ENCODE results near the gene RND2. TPM values are rescaled to one million over a fixed set of nuclear protein-coding genes. Genes with fewer than 3 reads are reported as not detected.

RND2 gene
- total and polyA plus RNA-seq, 2 of the 4 experiments (the other 2 are of a cell fraction) = 1.1 to 1.9 TPM

- Histone ChIP-seq H3K9ac (ENCODE audit: low read depth, low read length) (no peak overlapping the region), H2BK120ac (ENCODE audit: low read depth, low read length) (no peak overlapping the region), H4K5ac (ENCODE audit: low read depth, low read length) (no peak overlapping the region), H3K56ac (ENCODE audit: extremely low read depth, insufficient read depth, low read length) (no peak overlapping the region), H2BK20ac (ENCODE audit: low read depth, low read length) (no peak overlapping the region), H2AFZ (replicated peaks; ENCODE audit: low read length, poor library complexity) (no peak overlapping the region), H3K4me2 (ENCODE audit: low read depth, low read length) (no peak overlapping the region), H2BK5ac (ENCODE audit: low read depth, low read length, poor library complexity, severe bottlenecking) (no peak overlapping the region), H3K9me1 (ENCODE audit: insufficient read depth, low read length) (0 out of 2 replicates have a peak, but pooled peaks cover 3% of the 10 kb centered on the region), H3K4me3 (ENCODE audit: insufficient read depth, low read depth, low read length) (no peak overlapping the region), H3K23ac (ENCODE audit: low read depth, low read length) (no peak overlapping the region), H2AK5ac (ENCODE audit: low read depth, low read length) (no peak overlapping the region), H3K18ac (ENCODE audit: low read depth, low read length) (no peak overlapping the region), H4K20me1 (ENCODE audit: insufficient read depth, low read length) (no peaks in the 10 kb centered on the region), H3K9me3 (ENCODE audit: control insufficient read depth, insufficient read depth, low read length) (no peaks in the 10 kb centered on the region), H3K4ac (ENCODE audit: low read depth, low read length) (no peak overlapping the region), H3K14ac (replicated peaks; ENCODE audit: low read depth, low read length) (no peak overlapping the region), H4K8ac (ENCODE audit: low read depth in 2 of 2, low read length in 2 of 2) (no peak overlapping the region), H2AK9ac (replicated peaks; ENCODE audit: low read depth, low read length, poor library complexity) (no peak overlapping the region), H2BK15ac (ENCODE audit: low read depth, low read length) (no peak overlapping the region), H3K27ac (ENCODE audit: insufficient read depth, low read length) (no peak overlapping the region), H3K36me3 (ENCODE audit: control insufficient read depth, insufficient read depth, low read length) (no peaks in the 10 kb centered on the region), H3K4me1 (ENCODE audit: control insufficient read depth, insufficient read depth, low read length) (peaks cover 6% of the 10 kb centered on the region), H3K79me1 (ENCODE audit: low read depth in 1 of 2, low read length in 2 of 2) (no peaks in the 10 kb centered on the region), H4K91ac (ENCODE audit: insufficient read depth, low read depth, low read length) (no peak overlapping the region), H3K27me3 (ENCODE audit: control insufficient read depth, insufficient read depth, low read length) (no peaks in the 10 kb centered on the region)
- ChIA-PET POLR2A (ENCODE audit: unreplicated experiment) (no interaction called here), CTCF (no interaction called here)
- intact Hi-C loops (cut with micrococcal nuclease) (no loop called here), in situ Hi-C loops (cut with MboI; ENCODE audit: low sequenced_read_pairs) (no loop called here), dilution Hi-C loops (cut with HindIII; ENCODE audit: low sequenced_read_pairs, unreplicated experiment) (no loop called here)
- TF ChIP-seq MAFK (IDR thresholded peaks at IDR 0.05; ENCODE audit: low read depth, low read length) (no peak), ELK1 (IDR thresholded peaks at IDR 0.05; ENCODE audit: borderline replicate concordance, low read depth, low read length) (no peak), NFE2L2 (IDR thresholded peaks at IDR 0.05; ENCODE audit: low read depth, low read length) (no peak), SMC3 (IDR thresholded peaks at IDR 0.05; ENCODE audit: low read depth, low read length) (no peak), USF2 (IDR thresholded peaks at IDR 0.05; ENCODE audit: low read depth, low read length) (no peak), RFX5 (IDR thresholded peaks at IDR 0.05; ENCODE audit: low read depth, low read length) (no peak), CHD1 (IDR thresholded peaks at IDR 0.05; ENCODE audit: low read depth, low read length) (no peak), MAZ (IDR thresholded peaks at IDR 0.05; ENCODE audit: borderline replicate concordance, low read depth, low read length) (no peak), MXI1 (IDR thresholded peaks at IDR 0.05; ENCODE audit: borderline replicate concordance, low read depth, low read length) (no peak)
- ATAC-seq (ENCODE audit: low read depth) (no peak), DNase-seq (no peak)
- no TSS peak for BruUV-seq (replicated peaks)
- WGBS, 2 experiments (ENCODE audit: extremely low coverage in 2 of 2, insufficient read length in 1 of 2) = no CpG with 5 or more reads among the region's 2 CpGs
Measured at GRCh38 chr17:43040655-43041054, 15.6 kb downstream of the RND2 start.

Measured in IMR-90 (cell line).